NT2/D1 (cell line): ENCODE measurements around the gene CCER1.
"Not testable (repeated sequence)": the region's sequence is repeated elsewhere in the genome, so short reads cannot be mapped to it uniquely, and the experiment has no call there.

ENCODE experiments used
- DNase-seq: peaks from one replicate; pipeline ENCODE4 v3.0.0-alpha.2; 2011; ENCODE audit warnings: low read depth, low spot score
- H3K27me3 ChIP-seq: 2 replicates; pipeline ENCODE4 v1.6.0; 2011; ENCODE audit warnings: mild to moderate bottlenecking; ENCODE audit not compliant: insufficient read length, insufficient read depth
- H3K36me3 ChIP-seq: 2 replicates; pipeline ENCODE4 v1.6.1; 2011; ENCODE audit warnings: mild to moderate bottlenecking, low read length, mixed read lengths; ENCODE audit not compliant: insufficient read depth, insufficient read length
- H3K4me1 ChIP-seq: 2 replicates; pipeline ENCODE4 v1.5.1; 2011; ENCODE audit not compliant: insufficient read depth, insufficient read length
- H3K4me3 ChIP-seq: 2 replicates; pipeline ENCODE4 v1.5.1; 2011; ENCODE audit warnings: low read depth; ENCODE audit not compliant: insufficient read length
- H3K9ac ChIP-seq: 2 replicates; pipeline ENCODE4 v1.6.0; 2011; ENCODE audit warnings: low read depth; ENCODE audit not compliant: insufficient read length
- H3K9me3 ChIP-seq: 2 replicates; pipeline ENCODE4 v1.5.1; 2011; ENCODE audit warnings: mild to moderate bottlenecking, low read length; ENCODE audit not compliant: insufficient read depth
- SUZ12 ChIP-seq: IDR thresholded peaks from 2 replicates; pipeline ENCODE4 v1.6.1; 2011; ENCODE audit not compliant: insufficient read length, insufficient read depth; ENCODE audit errors: extremely low read depth
- YY1 ChIP-seq: IDR thresholded peaks from 2 replicates; pipeline ENCODE4 v1.6.1; 2011; ENCODE audit not compliant: insufficient read length, insufficient read depth
- ZNF274 ChIP-seq: IDR thresholded peaks from 2 replicates; pipeline ENCODE4 v1.6.1; 2011; ENCODE audit warnings: mild to moderate bottlenecking, low read depth, low read length

Gene CCER1

GRCh38 chr12:90989686-90990111 lies 34.7 kb upstream of the CCER1 start:
- H3K9ac ChIP-seq, result no peak overlapping the region

GRCh38 chr12:90987520-90987919 lies 32.5 kb upstream of the CCER1 start:
- no peak for TF ChIP-seq YY1
- TF ChIP-seq ZNF274, result no peak
- TF ChIP-seq SUZ12, result no peak
- DNase-seq, result no peak
- H3K36me3 ChIP-seq, result no peaks in the 10 kb centered on the region
- H3K4me1 ChIP-seq, result no peaks in the 10 kb centered on the region
- H3K9me3 ChIP-seq, result peaks cover 59% of the 10 kb centered on the region
- H3K27me3 ChIP-seq, result no peaks in the 10 kb centered on the region
- no peak overlapping the region for H3K9ac ChIP-seq
- H3K4me3 ChIP-seq, result no peak overlapping the region

More at GRCh38 chr12:90989686-90990111, 34.7 kb upstream of the CCER1 start:
- DNase-seq, result no peak
- Histone ChIP-seq H3K27me3 (no peaks in the 10 kb centered on the region), H3K4me3 (no peak overlapping the region), H3K9me3 (peaks cover 54% of the 10 kb centered on the region), H3K4me1 (no peaks in the 10 kb centered on the region), H3K36me3 (no peaks in the 10 kb centered on the region)
- TF ChIP-seq ZNF274, result no peak
- no peak for TF ChIP-seq SUZ12
- TF ChIP-seq YY1, result no peak

- Histone ChIP-seq H3K9ac (no peak overlapping the region), H3K36me3 (no peaks in the 10 kb centered on the region), H3K9me3 (peaks cover 60% of the 10 kb centered on the region), H3K4me1 (no peaks in the 10 kb centered on the region), H3K4me3 (no peak overlapping the region), H3K27me3 (no peaks in the 10 kb centered on the region)
- DNase-seq, result no peak
- TF ChIP-seq SUZ12, result no peak
- no peak for TF ChIP-seq YY1
Measured at GRCh38 chr12:90987101-90987500, 32.1 kb upstream of the CCER1 start.

- H3K36me3 ChIP-seq, H3K27me3 ChIP-seq, DNase-seq, H3K4me1 ChIP-seq, H3K4me3 ChIP-seq, H3K9ac ChIP-seq: not testable (repeated sequence)
- peaks cover 42% of the 10 kb centered on the region for H3K9me3 ChIP-seq
Measured at GRCh38 chr12:90985331-90985730, 30.4 kb upstream of the CCER1 start.

GRCh38 chr12:90984114-90984513 lies 29.1 kb upstream of the CCER1 start:
- H3K36me3 ChIP-seq, result no peaks in the 10 kb centered on the region
- TF ChIP-seq ZNF274, result no peak
- no peak for TF ChIP-seq SUZ12
- TF ChIP-seq YY1, result no peak
- no peak overlapping the region for H3K4me3 ChIP-seq
- H3K9ac ChIP-seq, result no peak overlapping the region
- DNase-seq, result peak; percentile 46
- peaks cover 40% of the 10 kb centered on the region for H3K9me3 ChIP-seq
- H3K4me1 ChIP-seq, result no peaks in the 10 kb centered on the region
- no peaks in the 10 kb centered on the region for H3K27me3 ChIP-seq

- H3K4me1 ChIP-seq, result no peaks in the 10 kb centered on the region
- H3K27me3 ChIP-seq, result no peaks in the 10 kb centered on the region
- no peaks in the 10 kb centered on the region for H3K36me3 ChIP-seq
- no peak overlapping the region for H3K9ac ChIP-seq
- H3K9me3 ChIP-seq, result peaks cover 26% of the 10 kb centered on the region
- no peak for DNase-seq
- TF ChIP-seq ZNF274 (no peak), YY1 (no peak), SUZ12 (no peak)
- H3K4me3 ChIP-seq, result no peak overlapping the region
Measured at GRCh38 chr12:90982170-90982569, 27.2 kb upstream of the CCER1 start.

GRCh38 chr12:90979951-90980350 lies 25.0 kb upstream of the CCER1 start:
- Histone ChIP-seq H3K9ac (no peak overlapping the region), H3K4me1 (no peaks in the 10 kb centered on the region), H3K9me3 (peaks cover 8% of the 10 kb centered on the region; the same call in 1 of the 2 replicates), H3K4me3 (no peak overlapping the region), H3K36me3 (no peaks in the 10 kb centered on the region), H3K27me3 (no peaks in the 10 kb centered on the region)
- TF ChIP-seq YY1, result no peak
- no peak for TF ChIP-seq SUZ12
- no peak for TF ChIP-seq ZNF274
- DNase-seq, result no peak

- no peak for TF ChIP-seq ZNF274
- no peak for TF ChIP-seq YY1
- TF ChIP-seq SUZ12, result no peak
- no peaks in the 10 kb centered on the region for H3K27me3 ChIP-seq
- H3K4me1 ChIP-seq, result no peaks in the 10 kb centered on the region
- H3K9me3 ChIP-seq, result peaks cover 8% of the 10 kb centered on the region; the same call in 1 of the 2 replicates
- H3K4me3 ChIP-seq, result no peak overlapping the region
- DNase-seq, result no peak
- H3K9ac ChIP-seq, result no peak overlapping the region
- no peaks in the 10 kb centered on the region for H3K36me3 ChIP-seq
Measured at GRCh38 chr12:90979019-90979418, 24.0 kb upstream of the CCER1 start.
